HFF-Myc (cell line): ENCODE data around the gene CCDC3.
"Not testable (repeated sequence)": the region's sequence is repeated elsewhere in the genome, so short reads cannot be mapped to it uniquely, and the experiment has no call there.

Source experiments
- DNase-seq: peaks from one replicate; pipeline ENCODE4 v3.0.0-alpha.2; 2011; ENCODE audit warnings: low read depth; ENCODE audit errors: extremely low read depth
- H3K4me3 ChIP-seq: replicated peaks from 2 replicates; pipeline ENCODE4 v1.5.1; 2011; ENCODE audit warnings: low read depth, mild to moderate bottlenecking, control low read depth, low read length
- CTCF ChIP-seq: IDR thresholded peaks from 2 replicates; pipeline ENCODE4 v1.5.1; 2012; ENCODE audit warnings: mild to moderate bottlenecking, low read depth, low read length, control low read depth; ENCODE audit errors: missing control alignments

Gene CCDC3

DNA sequence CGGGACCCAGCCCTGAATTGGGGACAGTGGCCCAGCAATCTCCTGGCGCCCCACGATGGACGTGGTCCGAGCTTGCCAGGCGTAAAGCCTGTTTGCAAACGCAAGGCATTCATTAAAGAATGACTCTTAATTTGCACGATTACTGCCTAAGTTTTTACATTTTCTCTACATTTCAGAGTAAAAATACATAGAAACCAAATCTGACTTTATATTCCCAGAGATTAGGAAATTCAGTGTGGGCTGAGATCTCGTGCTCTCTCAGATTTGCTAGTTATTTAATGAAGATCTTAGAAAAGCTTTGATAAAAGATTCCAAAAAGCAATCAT, 337 bp upstream of the CCDC3 start:
- no peak for DNase-seq
- TF ChIP-seq CTCF: no peak
- H3K4me3 ChIP-seq: no peak overlapping the region

DNA sequence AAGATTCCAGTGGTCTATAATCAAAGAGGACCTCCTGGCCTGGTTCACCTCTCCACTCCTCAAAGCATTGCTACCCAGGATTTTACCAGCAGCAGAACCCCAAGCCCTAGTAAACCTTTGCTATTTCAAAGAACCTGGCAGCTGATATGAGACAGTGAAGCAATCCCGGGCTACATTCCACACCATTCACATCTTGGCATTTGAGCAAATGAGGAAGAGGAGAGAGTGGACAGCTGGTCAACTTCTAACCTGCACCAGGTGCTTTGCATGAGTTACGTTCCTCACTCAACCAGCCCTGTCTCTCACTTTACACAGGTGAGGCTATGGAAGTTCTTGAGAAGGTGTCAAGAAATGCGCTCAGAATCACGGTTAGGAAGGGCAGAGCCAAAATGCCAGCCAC, 1.1 kb downstream of the CCDC3 start:
- TF ChIP-seq CTCF: no peak
- no peak for DNase-seq
- no peak overlapping the region for H3K4me3 ChIP-seq

DNA sequence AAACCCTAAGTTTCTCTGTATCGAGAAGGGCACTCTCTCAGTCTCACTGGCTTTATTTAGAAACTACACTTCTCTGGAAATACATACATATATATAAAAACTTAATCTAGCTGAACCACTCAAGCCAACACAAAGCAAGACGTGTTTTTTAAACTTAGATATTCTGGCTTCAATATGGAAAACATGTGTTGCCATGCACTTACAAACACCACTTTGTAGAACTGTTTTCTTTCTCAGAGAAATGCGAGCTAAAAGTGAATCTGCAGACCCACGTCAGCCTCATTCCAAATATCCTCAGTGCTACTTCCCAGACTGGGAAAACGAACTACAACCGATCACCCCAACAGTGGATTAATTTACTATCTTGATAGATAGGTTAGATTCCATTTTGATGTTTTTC, 1.7 kb downstream of the CCDC3 start:
- no peak for TF ChIP-seq CTCF
- no peak for DNase-seq
- H3K4me3 ChIP-seq: no peak overlapping the region

DNA sequence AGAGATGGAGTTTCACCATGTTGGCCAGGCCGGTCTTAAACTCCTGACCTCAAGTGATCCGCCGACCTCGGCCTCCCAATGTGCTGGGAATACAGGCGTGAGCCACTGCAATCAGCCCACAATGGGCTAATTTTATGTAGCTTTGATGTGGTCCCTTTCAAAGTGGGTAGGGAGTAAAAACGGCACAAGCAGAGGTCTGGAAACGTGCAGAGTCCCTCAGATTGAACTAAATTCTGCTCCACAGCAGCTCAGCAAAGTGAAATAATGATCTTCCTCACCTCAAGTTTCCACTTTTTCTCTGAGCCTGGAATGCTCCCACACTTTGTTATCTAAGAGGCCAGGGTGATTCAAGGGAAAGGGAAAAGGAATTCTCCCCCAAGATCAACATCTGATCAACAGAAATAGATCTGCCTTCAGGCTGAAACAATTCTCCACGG, 6.1 kb downstream of the CCDC3 start:
- TF ChIP-seq CTCF: no peak
- no peak for DNase-seq
- no peak overlapping the region for H3K4me3 ChIP-seq

GRCh38 chr10:12993595-12993994, 7.9 kb downstream of the CCDC3 start:
- TF ChIP-seq CTCF: no peak
- DNase-seq: no peak
- H3K4me3 ChIP-seq: no peak overlapping the region

DNA sequence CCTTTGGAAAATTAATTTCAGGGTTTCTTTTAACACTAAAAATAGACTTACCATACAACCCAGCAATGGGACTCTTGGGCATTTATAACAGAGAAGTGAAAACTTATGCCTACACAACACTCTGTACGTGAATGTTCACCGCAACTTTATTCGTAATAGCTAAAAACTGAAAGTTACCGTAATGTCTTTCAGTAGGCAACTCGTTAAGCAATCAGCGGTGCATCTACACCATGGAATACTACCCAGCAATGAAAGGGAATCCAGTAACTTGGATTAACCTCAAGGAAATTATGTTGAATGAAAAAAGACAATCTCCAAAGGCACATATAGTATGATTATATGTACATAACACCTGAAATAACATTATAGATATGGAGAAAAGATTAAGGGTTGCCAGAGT, 16.2 kb downstream of the CCDC3 start:
- DNase-seq: no peak
- H3K4me3 ChIP-seq: no peak overlapping the region
- TF ChIP-seq CTCF: no peak

- no peak overlapping the region for H3K4me3 ChIP-seq
- TF ChIP-seq CTCF: no peak
- DNase-seq: no peak
Observed at GRCh38 chr10:12984165-12984747, 17.3 kb downstream of the CCDC3 start.

GRCh38 chr10:12983568-12983967, 17.9 kb downstream of the CCDC3 start:
- H3K4me3 ChIP-seq, DNase-seq: not testable (repeated sequence)
